ENCODE measurements around the gene ZFP90.
"Not testable (repeated sequence)": the region's sequence is repeated elsewhere in the genome, so short reads cannot be mapped to it uniquely, and the experiment has no call there.

The ZFP90 gene

GRCh38 chr16:68538880-68539701, at the start of gene ZFP90:
TSS of gene ZFP90 (plus strand) at chr16:68539291. CDS start at chr16:68539793, 502 bp downstream.
- DNase-seq = peak; percentile 73 to 82

GRCh38 chr16:68490358-68490757, 48.7 kb upstream of the ZFP90 start:
- no peak for DNase-seq

- no peak for DNase-seq
Observed at GRCh38 chr16:68490829-68491575, 48.1 kb upstream of the ZFP90 start.

GRCh38 chr16:68491576-68491950, 47.5 kb upstream of the ZFP90 start:
- DNase-seq = no peak

GRCh38 chr16:68492151-68492542, 46.9 kb upstream of the ZFP90 start:
- no peak for DNase-seq

GRCh38 chr16:68492543-68493411, 46.3 kb upstream of the ZFP90 start:
- DNase-seq = no peak

GRCh38 chr16:68493412-68494070, 45.5 kb upstream of the ZFP90 start:
- DNase-seq = no peak

- not testable (repeated sequence) for DNase-seq
Observed at GRCh38 chr16:68494261-68494660, 44.8 kb upstream of the ZFP90 start.

- DNase-seq = no peak
Observed at GRCh38 chr16:68496689-68497088, 42.4 kb upstream of the ZFP90 start.

GRCh38 chr16:68499006-68499405, 40.1 kb upstream of the ZFP90 start:
- no peak for DNase-seq

- DNase-seq = no peak
Observed at GRCh38 chr16:68503334-68503733, 35.8 kb upstream of the ZFP90 start.

- DNase-seq = no peak
Observed at GRCh38 chr16:68504066-68504465, 35.0 kb upstream of the ZFP90 start.

- no peak for DNase-seq
Observed at GRCh38 chr16:68506331-68507053, 32.6 kb upstream of the ZFP90 start.

- no peak for DNase-seq
Observed at GRCh38 chr16:68508013-68508412, 31.1 kb upstream of the ZFP90 start.

- no peak for DNase-seq
Observed at GRCh38 chr16:68508641-68509240, 30.4 kb upstream of the ZFP90 start.

- no peak for DNase-seq
Observed at GRCh38 chr16:68509381-68509780, 29.7 kb upstream of the ZFP90 start.

GRCh38 chr16:68510775-68511174, 28.3 kb upstream of the ZFP90 start:
- DNase-seq = no peak

- no peak for DNase-seq
Observed at GRCh38 chr16:68512183-68512582, 26.9 kb upstream of the ZFP90 start.

GRCh38 chr16:68512742-68513141, 26.3 kb upstream of the ZFP90 start:
- no peak for DNase-seq

- no peak for DNase-seq
Observed at GRCh38 chr16:68514511-68514910, 24.6 kb upstream of the ZFP90 start.

- DNase-seq = no peak
Observed at GRCh38 chr16:68517606-68518166, 21.4 kb upstream of the ZFP90 start.
